ENCODE results near the gene ADGRB3. TPM values are rescaled to one million over a fixed set of nuclear protein-coding genes. Genes with fewer than 3 reads are reported as not detected.

The ADGRB3 gene
- polyA plus RNA-seq, 1 of the 3 experiments (the other 2 are of a cell fraction), result 0.12 TPM

DNA sequence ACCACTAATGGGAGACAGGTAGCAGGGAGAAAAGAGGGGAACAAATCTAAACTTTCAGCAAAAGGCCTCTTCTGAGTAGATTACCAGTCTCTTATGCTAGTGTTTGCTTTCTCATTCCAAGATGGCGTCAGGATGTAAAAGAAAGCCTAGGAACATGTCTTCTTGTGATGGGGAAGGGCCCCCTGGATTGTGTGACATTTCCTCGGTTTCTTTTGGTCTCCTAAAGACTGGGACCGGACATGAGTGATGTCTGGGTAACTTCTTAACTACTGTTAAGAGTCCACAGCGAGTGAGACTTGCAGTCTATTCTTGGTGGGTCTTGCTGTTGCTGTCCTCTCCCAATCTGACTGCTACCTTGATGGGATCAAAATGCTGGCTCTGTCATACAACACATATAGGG lies 60.3 kb downstream of the ADGRB3 start:
- Histone ChIP-seq H3K4me1 (ENCODE audit: control insufficient read depth in 1 of 2, insufficient read depth in 2 of 2, low read depth in 1 of 2, low read length in 1 of 2) (peaks cover 2% of the 10 kb centered on the region in 2 experiments; a peak in 2 of 4 replicates), H2AFZ (ENCODE audit: low read depth) (no peak overlapping the region), H3K9me2 (no peaks in the 10 kb centered on the region), H3K27ac (ENCODE audit: low read depth in 2 of 2, low read length in 1 of 2) (no peak overlapping the region), H3F3A (replicated peaks; ENCODE audit: insufficient read depth) (no peaks in the 10 kb centered on the region), H3K9me3 (no peaks in the 10 kb centered on the region), H3K79me2 (ENCODE audit: insufficient read depth) (no peaks in the 10 kb centered on the region), H3K36me3 (replicated peaks in 1 of 2; ENCODE audit: control insufficient read depth in 1 of 2, insufficient read depth in 2 of 2, low read length in 1 of 2) (no peaks in the 10 kb centered on the region), H3K4me3 (ENCODE audit: low read depth in 2 of 2, low read length in 1 of 2) (no peak overlapping the region), H4K20me1 (ENCODE audit: insufficient read depth) (no peaks in the 10 kb centered on the region), H3K9ac (no peak overlapping the region), H3K27me3 (ENCODE audit: insufficient read depth) (no peaks in the 10 kb centered on the region), H3K4me2 (no peak overlapping the region)
- WGBS (ENCODE audit: low lambda C conversion rate), result 27% methylated on average over 4 of the region's 4 CpGs
- TF ChIP-seq SMC3 (IDR thresholded peaks at IDR 0.05; ENCODE audit: low read depth, low read length) (no peak), POLR2AphosphoS5 (IDR thresholded peaks at IDR 0.05; ENCODE audit: low read depth, low read length) (no peak), RAD21 (IDR thresholded peaks at IDR 0.05; ENCODE audit: low read length) (no peak), GABPA (IDR thresholded peaks at IDR 0.05; ENCODE audit: low read depth) (no peak), FOXM1 (IDR thresholded peaks at IDR 0.05; ENCODE audit: low read depth) (no peak), EP300 (IDR thresholded peaks at IDR 0.05; ENCODE audit: borderline replicate concordance in 1 of 2, low read depth in 1 of 2, low read length in 1 of 2) (no peak), TEAD4 (IDR thresholded peaks at IDR 0.05; ENCODE audit: borderline replicate concordance, insufficient read depth) (no peak)
- TF ChIP-seq, protein P1, sequence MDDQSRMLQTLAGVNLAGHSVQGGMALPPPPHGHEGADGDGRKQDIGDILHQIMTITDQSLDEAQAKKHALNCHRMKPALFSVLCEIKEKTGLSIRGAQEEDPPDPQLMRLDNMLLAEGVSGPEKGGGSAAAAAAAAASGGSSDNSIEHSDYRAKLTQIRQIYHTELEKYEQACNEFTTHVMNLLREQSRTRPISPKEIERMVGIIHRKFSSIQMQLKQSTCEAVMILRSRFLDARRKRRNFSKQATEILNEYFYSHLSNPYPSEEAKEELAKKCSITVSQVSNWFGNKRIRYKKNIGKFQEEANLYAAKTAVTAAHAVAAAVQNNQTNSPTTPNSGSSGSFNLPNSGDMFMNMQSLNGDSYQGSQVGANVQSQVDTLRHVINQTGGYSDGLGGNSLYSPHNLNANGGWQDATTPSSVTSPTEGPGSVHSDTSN (IDR thresholded peaks at IDR 0.05), result no peak
- TF ChIP-seq, protein P2, sequence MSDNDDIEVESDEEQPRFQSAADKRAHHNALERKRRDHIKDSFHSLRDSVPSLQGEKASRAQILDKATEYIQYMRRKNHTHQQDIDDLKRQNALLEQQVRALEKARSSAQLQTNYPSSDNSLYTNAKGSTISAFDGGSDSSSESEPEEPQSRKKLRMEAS (IDR thresholded peaks at IDR 0.05; ENCODE audit: low read depth), result no peak
- ChIA-PET CTCF (interaction anchor here (0.9 kb wide), 1 partner anchor 12 kb away, joined by 3 read pairs; no protein-coding TSS in a partner anchor), POLR2A (no interaction called here)
- DNase-seq, result no peak

DNA sequence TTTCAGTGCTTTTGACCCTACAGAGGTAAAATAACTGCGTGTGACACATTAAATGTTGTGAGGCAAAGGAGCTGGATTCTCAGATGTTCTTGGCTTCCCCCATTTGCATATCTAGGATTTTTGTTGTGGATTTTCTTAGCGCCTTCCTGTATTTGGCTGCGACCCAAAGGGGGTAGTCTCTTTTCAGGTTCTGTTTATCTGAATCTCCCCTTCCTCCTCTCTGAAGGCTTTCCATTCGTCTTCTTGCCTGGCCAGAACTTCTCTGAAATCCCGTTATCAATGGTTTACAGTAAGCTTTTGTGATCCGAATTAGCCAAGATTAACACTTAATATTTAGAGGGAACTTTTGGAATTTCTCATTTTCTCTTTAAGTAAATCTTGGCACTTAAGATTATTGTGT lies 60.8 kb downstream of the ADGRB3 start:
- WGBS (ENCODE audit: low lambda C conversion rate), result 46% methylated on average over 6 of the region's 6 CpGs
- ChIA-PET POLR2A (no interaction called here), CTCF (interaction anchor here (0.6 to 0.9 kb wide), 2 partner anchors 12 to 55 kb away, joined by 3 read pairs; no protein-coding TSS in a partner anchor)
- Histone ChIP-seq H3K27me3 (ENCODE audit: insufficient read depth) (no peaks in the 10 kb centered on the region), H3K9ac (no peak overlapping the region), H4K20me1 (ENCODE audit: insufficient read depth) (no peaks in the 10 kb centered on the region), H3K79me2 (ENCODE audit: insufficient read depth) (no peaks in the 10 kb centered on the region), H3K27ac (ENCODE audit: low read depth in 2 of 2, low read length in 1 of 2) (no peak overlapping the region), H3K4me3 (ENCODE audit: low read depth in 2 of 2, low read length in 1 of 2) (no peak overlapping the region), H3K4me2 (no peak overlapping the region), H2AFZ (ENCODE audit: low read depth) (no peak overlapping the region), H3K36me3 (replicated peaks in 1 of 2; ENCODE audit: control insufficient read depth in 1 of 2, insufficient read depth in 2 of 2, low read length in 1 of 2) (no peaks in the 10 kb centered on the region), H3K4me1 (ENCODE audit: control insufficient read depth in 1 of 2, insufficient read depth in 2 of 2, low read depth in 1 of 2, low read length in 1 of 2) (peaks cover 0 to 2% of the 10 kb centered on the region in 2 experiments; a peak in 2 of 4 replicates), H3K9me2 (no peaks in the 10 kb centered on the region), H3F3A (replicated peaks; ENCODE audit: insufficient read depth) (no peaks in the 10 kb centered on the region), H3K9me3 (no peaks in the 10 kb centered on the region)
- no peak for DNase-seq
- TF ChIP-seq EZH2phosphoT487 (IDR thresholded peaks at IDR 0.05; ENCODE audit: borderline replicate concordance, low read depth), result no peak
- TF ChIP-seq RAD21 (IDR thresholded peaks at IDR 0.05; ENCODE audit: low read length), result no peak
- no peak for TF ChIP-seq NRF1 (IDR thresholded peaks at IDR 0.05; ENCODE audit: low read depth, low read length)
- no peak for TF ChIP-seq TAF1 (IDR thresholded peaks at IDR 0.05; ENCODE audit: borderline replicate concordance, low read depth, low read length)
- no peak for TF ChIP-seq MEF2A (IDR thresholded peaks at IDR 0.05; ENCODE audit: borderline replicate concordance, low read depth)
- TF ChIP-seq, protein P3, sequence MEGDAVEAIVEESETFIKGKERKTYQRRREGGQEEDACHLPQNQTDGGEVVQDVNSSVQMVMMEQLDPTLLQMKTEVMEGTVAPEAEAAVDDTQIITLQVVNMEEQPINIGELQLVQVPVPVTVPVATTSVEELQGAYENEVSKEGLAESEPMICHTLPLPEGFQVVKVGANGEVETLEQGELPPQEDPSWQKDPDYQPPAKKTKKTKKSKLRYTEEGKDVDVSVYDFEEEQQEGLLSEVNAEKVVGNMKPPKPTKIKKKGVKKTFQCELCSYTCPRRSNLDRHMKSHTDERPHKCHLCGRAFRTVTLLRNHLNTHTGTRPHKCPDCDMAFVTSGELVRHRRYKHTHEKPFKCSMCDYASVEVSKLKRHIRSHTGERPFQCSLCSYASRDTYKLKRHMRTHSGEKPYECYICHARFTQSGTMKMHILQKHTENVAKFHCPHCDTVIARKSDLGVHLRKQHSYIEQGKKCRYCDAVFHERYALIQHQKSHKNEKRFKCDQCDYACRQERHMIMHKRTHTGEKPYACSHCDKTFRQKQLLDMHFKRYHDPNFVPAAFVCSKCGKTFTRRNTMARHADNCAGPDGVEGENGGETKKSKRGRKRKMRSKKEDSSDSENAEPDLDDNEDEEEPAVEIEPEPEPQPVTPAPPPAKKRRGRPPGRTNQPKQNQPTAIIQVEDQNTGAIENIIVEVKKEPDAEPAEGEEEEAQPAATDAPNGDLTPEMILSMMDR (IDR thresholded peaks at IDR 0.05), result no peak
- TF ChIP-seq ELF1 (IDR thresholded peaks at IDR 0.05), result no peak
- TF ChIP-seq MXI1 (IDR thresholded peaks at IDR 0.05; ENCODE audit: low read depth, low read length), result no peak
- no peak for TF ChIP-seq SIN3A (IDR thresholded peaks at IDR 0.05; ENCODE audit: borderline replicate concordance, low read depth, low read length)
- TF ChIP-seq, protein P4, sequence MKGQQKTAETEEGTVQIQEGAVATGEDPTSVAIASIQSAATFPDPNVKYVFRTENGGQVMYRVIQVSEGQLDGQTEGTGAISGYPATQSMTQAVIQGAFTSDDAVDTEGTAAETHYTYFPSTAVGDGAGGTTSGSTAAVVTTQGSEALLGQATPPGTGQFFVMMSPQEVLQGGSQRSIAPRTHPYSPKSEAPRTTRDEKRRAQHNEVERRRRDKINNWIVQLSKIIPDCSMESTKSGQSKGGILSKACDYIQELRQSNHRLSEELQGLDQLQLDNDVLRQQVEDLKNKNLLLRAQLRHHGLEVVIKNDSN (IDR thresholded peaks at IDR 0.05; ENCODE audit: borderline replicate concordance, low read depth), result no peak
- TF ChIP-seq RXRA (IDR thresholded peaks at IDR 0.05; ENCODE audit: borderline replicate concordance, low read depth), result no peak
- TF ChIP-seq EP300 (IDR thresholded peaks at IDR 0.05; ENCODE audit: borderline replicate concordance in 1 of 2, low read depth in 1 of 2, low read length in 1 of 2), result no peak
- TF ChIP-seq SMC3 (IDR thresholded peaks at IDR 0.05; ENCODE audit: low read depth, low read length), result no peak
- TF ChIP-seq TEAD4 (IDR thresholded peaks at IDR 0.05; ENCODE audit: borderline replicate concordance, insufficient read depth), result no peak
- TF ChIP-seq, protein P5, sequence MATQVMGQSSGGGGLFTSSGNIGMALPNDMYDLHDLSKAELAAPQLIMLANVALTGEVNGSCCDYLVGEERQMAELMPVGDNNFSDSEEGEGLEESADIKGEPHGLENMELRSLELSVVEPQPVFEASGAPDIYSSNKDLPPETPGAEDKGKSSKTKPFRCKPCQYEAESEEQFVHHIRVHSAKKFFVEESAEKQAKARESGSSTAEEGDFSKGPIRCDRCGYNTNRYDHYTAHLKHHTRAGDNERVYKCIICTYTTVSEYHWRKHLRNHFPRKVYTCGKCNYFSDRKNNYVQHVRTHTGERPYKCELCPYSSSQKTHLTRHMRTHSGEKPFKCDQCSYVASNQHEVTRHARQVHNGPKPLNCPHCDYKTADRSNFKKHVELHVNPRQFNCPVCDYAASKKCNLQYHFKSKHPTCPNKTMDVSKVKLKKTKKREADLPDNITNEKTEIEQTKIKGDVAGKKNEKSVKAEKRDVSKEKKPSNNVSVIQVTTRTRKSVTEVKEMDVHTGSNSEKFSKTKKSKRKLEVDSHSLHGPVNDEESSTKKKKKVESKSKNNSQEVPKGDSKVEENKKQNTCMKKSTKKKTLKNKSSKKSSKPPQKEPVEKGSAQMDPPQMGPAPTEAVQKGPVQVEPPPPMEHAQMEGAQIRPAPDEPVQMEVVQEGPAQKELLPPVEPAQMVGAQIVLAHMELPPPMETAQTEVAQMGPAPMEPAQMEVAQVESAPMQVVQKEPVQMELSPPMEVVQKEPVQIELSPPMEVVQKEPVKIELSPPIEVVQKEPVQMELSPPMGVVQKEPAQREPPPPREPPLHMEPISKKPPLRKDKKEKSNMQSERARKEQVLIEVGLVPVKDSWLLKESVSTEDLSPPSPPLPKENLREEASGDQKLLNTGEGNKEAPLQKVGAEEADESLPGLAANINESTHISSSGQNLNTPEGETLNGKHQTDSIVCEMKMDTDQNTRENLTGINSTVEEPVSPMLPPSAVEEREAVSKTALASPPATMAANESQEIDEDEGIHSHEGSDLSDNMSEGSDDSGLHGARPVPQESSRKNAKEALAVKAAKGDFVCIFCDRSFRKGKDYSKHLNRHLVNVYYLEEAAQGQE (IDR thresholded peaks at IDR 0.05; ENCODE audit: low read depth, low read length), result no peak
- no peak for TF ChIP-seq FOSL2 (IDR thresholded peaks at IDR 0.05; ENCODE audit: borderline replicate concordance, low read depth)
